GM12878 (cell line): ENCODE measurements around the gene CNIH1. TPM values are rescaled to one million over a fixed set of nuclear protein-coding genes. Genes with fewer than 3 reads are reported as not detected.

Experiments
- BCL3 ChIP-seq: IDR thresholded peaks from 2 replicates; pipeline ENCODE4 v1.6.1; 2011; ENCODE audit warnings: borderline replicate concordance, low read depth, mild to moderate bottlenecking, moderate library complexity, low read length; ENCODE audit not compliant: insufficient read depth, poor library complexity, severe bottlenecking
- CREM ChIP-seq: IDR thresholded peaks from 2 replicates; pipeline ENCODE4 v1.6.1; 2014; ENCODE audit warnings: antibody characterized with exemption, low read depth
- E2F8 ChIP-seq: fragments of 450-650 bp; IDR thresholded peaks from 2 replicates; pipeline ENCODE4 v1.6.1; 2018; ENCODE audit warnings: mild to moderate bottlenecking, low read depth, moderate library complexity; ENCODE audit not compliant: partially characterized antibody
- KLF5 ChIP-seq: fragments of 450-650 bp; IDR thresholded peaks from 2 replicates; pipeline ENCODE4 v1.6.1; 2014; ENCODE audit warnings: mild to moderate bottlenecking; ENCODE audit not compliant: partially characterized antibody
- NFIC ChIP-seq: IDR thresholded peaks from 2 replicates; pipeline ENCODE4 v1.6.1; 2012; ENCODE audit warnings: low read depth, mild to moderate bottlenecking, inconsistent platforms, low read length, moderate library complexity
- NR2C1 ChIP-seq: fragments of 450-650 bp; IDR thresholded peaks from 2 replicates; pipeline ENCODE4 v1.6.1; 2017; ENCODE audit warnings: antibody characterized with exemption, mild to moderate bottlenecking, moderate library complexity
- RAD21 ChIP-seq: IDR thresholded peaks from 2 replicates; pipeline ENCODE4 v1.6.1; 2011; ENCODE audit warnings: mild to moderate bottlenecking, low read depth, low read length, moderate library complexity; ENCODE audit not compliant: insufficient read depth
- RELA ChIP-seq: fragments of 450-650 bp; IDR thresholded peaks from 2 replicates; pipeline ENCODE4 v1.8.0; 2014; ENCODE audit warnings: borderline replicate concordance; ENCODE audit not compliant: partially characterized antibody
- SIN3A ChIP-seq: IDR thresholded peaks from 2 replicates; pipeline ENCODE4 v1.6.1; 2012; ENCODE audit warnings: low read depth, low read length, improper control_type of control experiment
- SMAD5 ChIP-seq: IDR thresholded peaks from 2 replicates; pipeline ENCODE4 v1.6.1; 2016; ENCODE audit warnings: antibody characterized with exemption, low read depth
- SP1 ChIP-seq: IDR thresholded peaks from one replicate; pipeline ENCODE4 v1.6.1; 2011; ENCODE audit warnings: low read depth, low read length
- SUPT20H ChIP-seq: IDR thresholded peaks from 2 replicates; pipeline ENCODE4 v1.6.1; 2011; ENCODE audit warnings: low read depth, mild to moderate bottlenecking, low read length, moderate library complexity, borderline replicate concordance; ENCODE audit not compliant: control insufficient read depth
- TCF7 ChIP-seq: IDR thresholded peaks from 2 replicates; pipeline ENCODE4 v1.6.1; 2014; ENCODE audit warnings: antibody characterized with exemption, borderline replicate concordance
- WRNIP1 ChIP-seq: IDR thresholded peaks from 2 replicates; pipeline ENCODE4 v1.6.1; 2011; ENCODE audit warnings: low read depth, low read length, improper control_type of control experiment, borderline replicate concordance
- polyA plus RNA-seq, 11 experiments: library from polyadenylated mRNA; depleted of rRNA in 4 of 11; unstranded in 6 of 11; stranded (reverse) in 5 of 11; fragments of >200 nt; fragmentation: Nextera tagmentation in 4 of 11; fragmentation: Illumina TruSeq in 1 of 11; extraction: Ambion mirVana in 4 of 11; extraction: Trizol in 1 of 11; gene quantifications; 1 replicate in 1 of 11; 2 replicates in 10 of 11; pipeline versions ENCODE4 v1.2.1 to v1.2.3, GENCODE V29; 2011 to 2016; ENCODE audit warnings: inconsistent platforms in 2 of 11, missing spikeins in 2 of 11, low read depth in 1 of 11
- total RNA-seq, 4 experiments: library from RNA; depleted of rRNA in 3 of 4; stranded (reverse); fragments of >200 nt in 3 of 4; fragmentation: Illumina TruSeq in 1 of 4; extraction: Trizol in 1 of 4; gene quantifications; 2 replicates each; pipeline versions ENCODE4 v1.2.1 to v1.2.3, GENCODE V29; 2013 to 2021
- TF ChIP-seq, protein P1 (sequence below): fragments of 450-650 bp; IDR thresholded peaks from 2 replicates; pipeline ENCODE4 v1.6.1; 2017; ENCODE audit warnings: mild to moderate bottlenecking

The CNIH1 gene
- total and polyA plus RNA-seq, 10 of the 15 experiments (the other 5 are each of a cell fraction or from before 2014, with no cell fraction given) = 48.9 to 274 (median 110) TPM

GRCh38 chr14:54440873-54441868 lies at the start of gene CNIH1 (continued):
- no peak for TF ChIP-seq E2F8
- TF ChIP-seq CREM = no peak; the same call in none of the 2 replicates
- no peak for TF ChIP-seq SUPT20H
- TF ChIP-seq, protein P1, sequence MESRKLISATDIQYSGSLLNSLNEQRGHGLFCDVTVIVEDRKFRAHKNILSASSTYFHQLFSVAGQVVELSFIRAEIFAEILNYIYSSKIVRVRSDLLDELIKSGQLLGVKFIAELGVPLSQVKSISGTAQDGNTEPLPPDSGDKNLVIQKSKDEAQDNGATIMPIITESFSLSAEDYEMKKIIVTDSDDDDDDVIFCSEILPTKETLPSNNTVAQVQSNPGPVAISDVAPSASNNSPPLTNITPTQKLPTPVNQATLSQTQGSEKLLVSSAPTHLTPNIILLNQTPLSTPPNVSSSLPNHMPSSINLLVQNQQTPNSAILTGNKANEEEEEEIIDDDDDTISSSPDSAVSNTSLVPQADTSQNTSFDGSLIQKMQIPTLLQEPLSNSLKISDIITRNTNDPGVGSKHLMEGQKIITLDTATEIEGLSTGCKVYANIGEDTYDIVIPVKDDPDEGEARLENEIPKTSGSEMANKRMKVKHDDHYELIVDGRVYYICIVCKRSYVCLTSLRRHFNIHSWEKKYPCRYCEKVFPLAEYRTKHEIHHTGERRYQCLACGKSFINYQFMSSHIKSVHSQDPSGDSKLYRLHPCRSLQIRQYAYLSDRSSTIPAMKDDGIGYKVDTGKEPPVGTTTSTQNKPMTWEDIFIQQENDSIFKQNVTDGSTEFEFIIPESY = no peak
- TF ChIP-seq NR2C1 = peak; percentile 65
- TF ChIP-seq WRNIP1 = 0 out of 2 replicates have a peak, but pooled peaks have one; percentile 32
- no peak for TF ChIP-seq RELA
- no peak for TF ChIP-seq TCF7
- TF ChIP-seq BCL3 = no peak
- TF ChIP-seq SP1 = peak; percentile 15
- peak; percentile 83; the same call in 1 of the 2 replicates for TF ChIP-seq SIN3A
- peak; percentile 71; the same call in 1 of the 2 replicates for TF ChIP-seq SMAD5
- 0 out of 2 replicates have a peak, but pooled peaks have one; percentile 26 for TF ChIP-seq RAD21
- no peak for TF ChIP-seq KLF5
- TF ChIP-seq NFIC = no peak
- TF ChIP-seq, all 136 proteins: peak for 61
